ENCODE data around the gene FKBP8.

FKBP8 gene

DNA sequence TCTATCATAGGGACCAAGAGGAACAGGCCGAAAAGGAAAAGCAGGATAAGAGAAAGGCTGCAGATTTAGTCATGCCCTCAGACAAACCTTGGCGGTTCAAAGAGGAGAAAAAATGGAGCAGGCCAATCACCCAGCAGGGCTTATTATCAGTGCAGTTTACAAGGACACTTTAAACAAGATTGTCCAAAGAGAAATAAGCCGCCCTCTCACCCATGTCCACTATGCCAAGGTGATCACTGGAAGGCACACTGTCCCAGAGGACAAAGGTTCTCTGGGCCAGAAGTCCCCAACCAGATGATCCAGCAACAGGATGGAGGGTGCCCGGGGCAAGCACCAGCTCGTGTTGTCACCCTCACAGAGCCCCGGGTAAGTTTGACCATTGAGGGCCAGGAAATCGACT, 36.9 kb upstream of the FKBP8 start:
- no peak overlapping the region for H3K4me3 ChIP-seq (ENCODE audit: low read length)
- no peak for DNase-seq (ENCODE audit: low read depth)
- H3K9ac ChIP-seq (ENCODE audit: low read length) = no peak overlapping the region
- no peaks in the 10 kb centered on the region for H3K4me1 ChIP-seq (ENCODE audit: control insufficient read depth, insufficient read depth, low read length)
- peaks cover 25% of the 10 kb centered on the region for H3K36me3 ChIP-seq (ENCODE audit: control insufficient read depth, insufficient read depth, low read length, severe bottlenecking)
- no peaks in the 10 kb centered on the region for H3K27me3 ChIP-seq (replicated peaks; ENCODE audit: control insufficient read depth, insufficient read depth, low read length)
- no peaks in the 10 kb centered on the region for H3K9me3 ChIP-seq (ENCODE audit: control insufficient read depth, low read length)

DNA sequence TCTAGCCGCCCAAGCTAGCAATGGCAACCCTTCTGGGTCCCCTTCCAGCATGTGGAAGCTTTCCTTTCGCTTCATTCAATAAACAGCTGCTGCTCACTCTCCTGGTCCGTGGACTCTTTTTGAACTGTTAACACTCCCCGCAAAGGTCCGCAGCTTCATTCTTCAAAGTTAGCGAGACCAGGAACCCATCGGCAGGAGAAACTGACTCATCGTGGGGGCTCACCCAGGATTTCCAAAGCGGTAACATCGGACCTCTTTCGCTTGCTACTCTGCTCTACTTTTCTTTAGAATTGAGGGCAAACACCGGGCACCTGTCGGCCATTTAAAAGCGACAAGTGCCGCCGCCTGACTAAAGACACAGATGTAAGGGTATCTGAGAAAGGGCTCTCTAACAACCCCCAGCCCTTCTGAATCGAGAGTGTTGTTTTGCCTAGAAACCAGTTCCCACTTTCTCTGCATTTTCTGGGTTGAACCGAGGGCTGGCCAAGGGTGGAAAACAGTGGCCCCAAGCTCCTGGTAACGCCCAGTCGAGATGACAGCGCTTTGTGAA, 34.1 kb upstream of the FKBP8 start:
- no peak overlapping the region for H3K4me3 ChIP-seq (ENCODE audit: low read length)
- peaks cover 49% of the 10 kb centered on the region for H3K36me3 ChIP-seq (ENCODE audit: control insufficient read depth, insufficient read depth, low read length, severe bottlenecking)

DNA sequence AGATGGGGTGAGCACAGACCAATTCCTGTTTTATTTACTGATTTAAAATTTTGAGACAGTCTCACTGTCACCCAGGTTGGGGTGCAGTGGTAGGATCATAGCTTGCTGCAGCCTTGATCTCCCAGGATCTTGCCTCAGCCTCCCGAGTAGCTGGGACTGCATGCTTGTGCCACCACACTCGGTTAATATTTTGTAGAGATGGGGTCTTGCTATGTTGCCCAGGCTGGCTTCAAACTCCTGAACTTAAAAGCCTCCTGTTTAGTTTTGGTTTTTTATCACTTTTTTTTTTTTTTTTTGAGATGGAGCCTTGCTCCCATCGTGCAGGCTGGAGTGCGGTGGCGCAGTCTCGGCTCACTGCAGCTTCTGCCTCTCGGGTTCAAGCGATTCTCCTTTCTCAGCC, 33.0 kb upstream of the FKBP8 start:
- no peak overlapping the region for H3K4me3 ChIP-seq (ENCODE audit: low read length)
- no peak for DNase-seq (ENCODE audit: low read depth)
- H3K9ac ChIP-seq (ENCODE audit: low read length) = no peak overlapping the region
- no peaks in the 10 kb centered on the region for H3K9me3 ChIP-seq (ENCODE audit: control insufficient read depth, low read length)
- H3K27me3 ChIP-seq (replicated peaks; ENCODE audit: control insufficient read depth, insufficient read depth, low read length) = no peaks in the 10 kb centered on the region
- peaks cover 14% of the 10 kb centered on the region for H3K4me1 ChIP-seq (ENCODE audit: control insufficient read depth, insufficient read depth, low read length)
- peaks cover 49% of the 10 kb centered on the region for H3K36me3 ChIP-seq (ENCODE audit: control insufficient read depth, insufficient read depth, low read length, severe bottlenecking)

More for the DNA sequence above, 34.1 kb upstream of the FKBP8 start:
- Histone ChIP-seq H3K4me1 (ENCODE audit: control insufficient read depth, insufficient read depth, low read length) (peaks cover 13% of the 10 kb centered on the region), H3K9me3 (ENCODE audit: control insufficient read depth, low read length) (no peaks in the 10 kb centered on the region), H3K9ac (ENCODE audit: low read length) (no peak overlapping the region), H3K27me3 (replicated peaks; ENCODE audit: control insufficient read depth, insufficient read depth, low read length) (no peaks in the 10 kb centered on the region)
- DNase-seq (ENCODE audit: low read depth) = no peak

DNA sequence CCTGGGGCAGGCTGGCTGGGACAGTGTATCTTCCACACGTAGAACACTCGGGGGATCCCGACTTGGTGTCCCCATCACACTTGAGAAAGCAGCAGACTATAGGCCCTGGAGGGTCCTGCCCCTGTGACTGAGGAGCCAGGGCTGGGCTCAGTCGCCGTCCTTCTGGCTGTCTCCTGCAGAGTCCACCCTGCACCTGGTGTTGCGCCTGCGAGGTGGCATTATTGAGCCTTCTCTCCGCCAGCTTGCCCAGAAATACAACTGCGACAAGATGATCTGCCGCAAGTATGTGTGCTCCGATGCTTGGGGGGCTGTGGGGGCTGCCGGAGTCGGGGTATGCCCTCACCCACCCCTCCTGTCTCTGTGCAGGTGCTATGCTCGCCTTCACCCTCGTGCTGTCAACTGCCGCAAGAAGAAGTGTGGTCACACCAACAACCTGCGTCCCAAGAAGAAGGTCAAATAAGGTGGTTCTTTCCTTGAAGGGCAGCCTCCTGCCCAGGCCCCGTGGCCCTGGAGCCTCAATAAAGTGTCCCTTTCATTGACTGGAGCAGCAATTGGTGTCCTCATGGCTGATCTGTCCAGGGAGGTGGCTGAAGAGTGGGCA, 31.4 kb upstream of the FKBP8 start:
- peaks cover 49% of the 10 kb centered on the region for H3K36me3 ChIP-seq (ENCODE audit: control insufficient read depth, insufficient read depth, low read length, severe bottlenecking)
- H3K4me1 ChIP-seq (ENCODE audit: control insufficient read depth, insufficient read depth, low read length) = peaks cover 14% of the 10 kb centered on the region
- no peaks in the 10 kb centered on the region for H3K9me3 ChIP-seq (ENCODE audit: control insufficient read depth, low read length)
- DNase-seq (ENCODE audit: low read depth) = no peak
- no peak overlapping the region for H3K4me3 ChIP-seq (ENCODE audit: low read length)
- no peaks in the 10 kb centered on the region for H3K27me3 ChIP-seq (replicated peaks; ENCODE audit: control insufficient read depth, insufficient read depth, low read length)
- H3K9ac ChIP-seq (ENCODE audit: low read length) = peak overlapping the region; percentile 21

DNA sequence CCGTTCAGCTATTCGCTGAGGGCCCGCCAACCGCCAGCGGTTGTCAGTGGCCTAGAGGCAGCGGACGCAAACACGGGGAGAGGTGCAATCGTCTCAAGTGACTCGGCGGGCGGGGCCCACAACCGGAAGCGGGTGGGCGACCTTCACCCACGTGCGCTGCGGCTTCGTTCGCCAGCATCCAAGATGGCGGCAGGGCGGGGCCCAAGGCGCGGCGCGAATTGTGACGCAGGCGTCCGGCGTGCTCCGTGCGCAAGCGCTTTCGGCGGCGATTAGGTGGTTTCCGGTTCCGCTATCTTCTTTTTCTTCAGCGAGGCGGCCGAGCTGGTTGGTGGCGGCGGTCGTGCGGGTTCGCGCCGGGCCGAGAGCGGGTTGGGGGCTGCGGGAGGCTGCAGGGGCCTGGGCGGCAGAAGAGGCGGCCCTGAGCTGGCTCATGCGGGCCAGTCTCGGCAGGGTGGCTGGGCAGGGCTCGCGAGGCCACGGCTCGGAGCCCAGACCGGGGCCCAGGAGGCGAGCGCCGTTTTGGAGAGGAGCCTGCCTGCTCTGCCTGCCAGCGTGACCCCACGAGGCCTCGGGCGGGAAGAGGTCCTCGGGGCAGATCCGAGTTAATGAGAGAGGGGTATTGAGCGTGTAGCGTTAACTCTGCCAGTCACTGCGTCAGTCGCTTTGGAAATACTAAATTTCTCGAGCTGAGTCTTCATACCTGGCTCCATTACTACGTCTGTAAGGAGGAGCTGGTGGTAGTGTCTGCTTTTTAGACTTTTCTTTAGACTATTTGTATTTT, 28.4 kb upstream of the FKBP8 start, which contains the start of gene UBA52:
UBA52 (plus strand) TSS at position 294 of the 781 bp plus-strand sequence. CDS start 1,444 bp downstream, outside the sequence.
- Histone ChIP-seq H3K4me1 (ENCODE audit: control insufficient read depth, insufficient read depth, low read length) (peaks cover 14% of the 10 kb centered on the region), H3K27me3 (replicated peaks; ENCODE audit: control insufficient read depth, insufficient read depth, low read length) (no peaks in the 10 kb centered on the region), H3K4me3 (ENCODE audit: low read length) (peak within 1 kb of the TSS; percentile 94), H3K36me3 (ENCODE audit: control insufficient read depth, insufficient read depth, low read length, severe bottlenecking) (peaks cover 66% of the 10 kb centered on the region), H3K9ac (ENCODE audit: low read length) (peak within 1 kb of the TSS; percentile 98), H3K9me3 (ENCODE audit: control insufficient read depth, low read length) (no peaks in the 10 kb centered on the region)
- DNase-seq (ENCODE audit: low read depth) = peak; percentile 99

DNA sequence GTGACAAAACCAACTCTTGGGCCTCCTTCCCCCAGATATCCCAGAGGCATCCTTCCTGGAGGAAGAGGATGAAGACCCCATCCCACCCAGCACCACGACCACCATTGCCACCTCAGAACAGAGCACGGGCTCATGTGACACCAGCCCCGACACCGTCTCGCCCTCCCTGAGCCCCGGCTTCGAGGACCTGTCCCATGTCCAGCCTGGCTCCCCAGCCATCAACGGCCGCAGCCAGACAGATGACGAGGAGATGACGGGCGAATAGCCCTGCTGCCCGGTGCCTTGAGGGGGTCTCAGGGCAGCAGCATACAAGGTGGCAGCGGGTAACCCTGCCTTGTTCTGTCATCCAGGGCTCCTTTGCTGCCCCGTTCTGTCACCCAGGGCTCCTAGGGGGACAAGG, 25.0 kb upstream of the FKBP8 start:
- Histone ChIP-seq H3K36me3 (ENCODE audit: control insufficient read depth, insufficient read depth, low read length, severe bottlenecking) (peaks cover 65% of the 10 kb centered on the region), H3K4me1 (ENCODE audit: control insufficient read depth, insufficient read depth, low read length) (peaks cover 10% of the 10 kb centered on the region), H3K9ac (ENCODE audit: low read length) (no peak overlapping the region), H3K27me3 (replicated peaks; ENCODE audit: control insufficient read depth, insufficient read depth, low read length) (no peaks in the 10 kb centered on the region), H3K9me3 (ENCODE audit: control insufficient read depth, low read length) (no peaks in the 10 kb centered on the region), H3K4me3 (ENCODE audit: low read length) (no peak overlapping the region)
- no peak for DNase-seq (ENCODE audit: low read depth)

DNA sequence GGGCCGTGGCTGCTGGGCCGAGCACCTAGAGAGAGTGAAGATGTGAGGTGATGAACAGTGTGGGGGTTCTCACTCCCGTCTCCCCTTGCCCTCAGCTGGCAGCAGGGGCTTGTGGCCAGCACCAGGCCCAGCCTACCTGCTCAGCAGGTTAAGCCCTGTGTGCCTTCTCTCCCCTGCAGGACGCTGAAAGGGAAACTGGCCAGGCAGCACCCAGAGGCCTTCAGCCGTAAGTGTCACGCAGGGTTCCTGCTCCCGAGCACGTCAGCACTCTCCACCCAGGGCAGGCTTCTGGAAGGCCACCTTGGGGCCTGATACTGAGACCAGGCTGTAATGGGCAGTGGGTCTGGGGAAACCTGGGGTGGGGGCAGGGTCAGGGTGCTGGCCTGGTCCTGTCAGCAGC, 23.6 kb upstream of the FKBP8 start:
- Histone ChIP-seq H3K4me3 (ENCODE audit: low read length) (no peak overlapping the region), H3K9me3 (ENCODE audit: control insufficient read depth, low read length) (no peaks in the 10 kb centered on the region), H3K9ac (ENCODE audit: low read length) (no peak overlapping the region), H3K4me1 (ENCODE audit: control insufficient read depth, insufficient read depth, low read length) (peaks cover 3% of the 10 kb centered on the region), H3K27me3 (replicated peaks; ENCODE audit: control insufficient read depth, insufficient read depth, low read length) (no peaks in the 10 kb centered on the region), H3K36me3 (ENCODE audit: control insufficient read depth, insufficient read depth, low read length, severe bottlenecking) (peaks cover 69% of the 10 kb centered on the region)
- DNase-seq (ENCODE audit: low read depth) = no peak

DNA sequence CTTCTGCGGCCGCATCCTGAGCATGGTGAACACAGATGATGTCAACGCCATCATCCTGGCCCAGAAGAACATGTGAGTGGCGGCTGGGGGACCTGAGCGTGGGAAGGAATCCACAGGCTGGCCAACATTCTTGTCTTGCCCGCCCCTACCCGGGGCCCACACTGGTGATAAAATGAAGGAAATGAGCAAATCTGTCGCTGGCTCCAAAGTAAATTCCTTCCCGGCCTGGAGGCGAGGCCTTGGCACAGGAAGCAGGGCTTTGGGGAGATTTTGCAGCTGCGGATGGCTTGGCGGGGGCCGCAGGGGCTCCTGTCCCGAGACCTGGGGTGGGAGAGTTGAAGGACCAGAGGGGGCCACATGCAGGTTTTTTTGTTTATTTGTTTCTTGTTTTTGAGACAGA, 18.7 kb upstream of the FKBP8 start:
- H3K36me3 ChIP-seq (ENCODE audit: control insufficient read depth, insufficient read depth, low read length, severe bottlenecking) = peaks cover 45% of the 10 kb centered on the region
- no peaks in the 10 kb centered on the region for H3K27me3 ChIP-seq (replicated peaks; ENCODE audit: control insufficient read depth, insufficient read depth, low read length)
- peak; percentile 27 for DNase-seq (ENCODE audit: low read depth)
- no peak overlapping the region for H3K9ac ChIP-seq (ENCODE audit: low read length)
- no peak overlapping the region for H3K4me3 ChIP-seq (ENCODE audit: low read length)
- H3K4me1 ChIP-seq (ENCODE audit: control insufficient read depth, insufficient read depth, low read length) = peaks cover 19% of the 10 kb centered on the region
- no peaks in the 10 kb centered on the region for H3K9me3 ChIP-seq (ENCODE audit: control insufficient read depth, low read length)

DNA sequence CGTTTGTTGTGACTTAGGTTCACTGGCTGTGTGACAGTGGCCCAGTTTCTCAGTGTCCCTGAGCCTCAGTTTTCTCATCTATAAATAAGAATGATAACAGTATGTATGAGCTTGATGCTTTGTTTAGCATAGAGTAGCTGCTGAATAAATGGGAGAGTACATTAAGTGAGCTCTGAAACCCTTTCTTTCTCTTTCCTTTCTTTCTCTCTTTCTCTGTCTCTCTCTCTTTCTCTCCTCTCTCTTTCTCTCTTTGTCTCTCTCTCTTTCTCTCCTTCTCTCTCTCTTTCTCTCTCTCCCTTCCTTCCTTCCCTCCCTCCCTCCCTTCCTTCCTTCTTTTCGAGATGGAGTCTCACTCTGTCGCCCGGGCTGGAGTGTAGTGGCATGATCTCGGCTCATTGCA, 16.3 kb upstream of the FKBP8 start:
- Histone ChIP-seq H3K9ac (ENCODE audit: low read length) (peak overlapping the region; percentile 49), H3K36me3 (ENCODE audit: control insufficient read depth, insufficient read depth, low read length, severe bottlenecking) (peaks cover 21% of the 10 kb centered on the region), H3K27me3 (replicated peaks; ENCODE audit: control insufficient read depth, insufficient read depth, low read length) (no peaks in the 10 kb centered on the region), H3K9me3 (ENCODE audit: control insufficient read depth, low read length) (no peaks in the 10 kb centered on the region), H3K4me3 (ENCODE audit: low read length) (no peak overlapping the region), H3K4me1 (ENCODE audit: control insufficient read depth, insufficient read depth, low read length) (peaks cover 19% of the 10 kb centered on the region)
- no peak for DNase-seq (ENCODE audit: low read depth)

DNA sequence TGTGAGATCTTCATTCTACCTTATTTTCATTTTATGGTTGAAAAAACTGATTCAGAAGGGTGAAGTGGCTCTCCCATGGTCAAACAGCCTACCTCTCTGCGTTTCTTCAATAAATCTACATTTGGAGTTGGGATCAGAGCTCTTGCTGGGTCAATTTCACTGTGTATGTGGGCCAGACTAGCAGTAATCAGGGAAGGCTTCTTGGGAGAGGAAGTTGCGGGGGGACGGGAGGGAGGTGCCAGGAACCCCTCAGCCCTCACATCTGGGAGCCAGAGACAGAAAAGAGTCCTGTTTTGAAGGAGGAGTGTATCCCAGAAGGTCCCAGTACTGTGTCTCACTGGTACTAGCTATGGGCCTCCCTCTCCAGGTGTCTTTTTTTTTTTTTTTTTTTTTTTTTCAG, 15.2 kb upstream of the FKBP8 start:
- no peak for DNase-seq (ENCODE audit: low read depth)
- Histone ChIP-seq H3K4me1 (ENCODE audit: control insufficient read depth, insufficient read depth, low read length) (peaks cover 19% of the 10 kb centered on the region), H3K4me3 (ENCODE audit: low read length) (peak overlapping the region; percentile 99), H3K9me3 (ENCODE audit: control insufficient read depth, low read length) (no peaks in the 10 kb centered on the region), H3K9ac (ENCODE audit: low read length) (peak overlapping the region; percentile 98), H3K36me3 (ENCODE audit: control insufficient read depth, insufficient read depth, low read length, severe bottlenecking) (peaks cover 10% of the 10 kb centered on the region), H3K27me3 (replicated peaks; ENCODE audit: control insufficient read depth, insufficient read depth, low read length) (no peaks in the 10 kb centered on the region)

DNA sequence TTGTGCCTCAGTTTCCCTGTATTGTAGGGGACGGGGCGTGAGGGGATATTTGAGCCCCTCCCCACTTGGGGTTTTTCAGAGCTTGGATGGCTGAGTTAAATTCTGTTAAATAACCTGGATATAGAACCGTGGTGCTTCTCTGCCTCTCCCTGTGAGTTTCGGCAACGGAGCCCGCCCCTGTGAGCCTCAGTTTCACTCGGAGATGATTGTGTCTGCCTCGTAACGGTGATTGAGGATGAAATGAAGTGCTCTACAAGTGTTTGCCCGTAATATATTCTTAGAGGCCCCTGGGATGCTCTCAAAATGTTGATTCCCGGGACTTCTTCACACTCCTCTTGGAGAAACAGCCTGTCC, 14.8 kb upstream of the FKBP8 start:
- Histone ChIP-seq H3K9ac (ENCODE audit: low read length) (peak overlapping the region; percentile 98), H3K9me3 (ENCODE audit: control insufficient read depth, low read length) (no peaks in the 10 kb centered on the region), H3K4me3 (ENCODE audit: low read length) (peak overlapping the region; percentile 99), H3K4me1 (ENCODE audit: control insufficient read depth, insufficient read depth, low read length) (peaks cover 19% of the 10 kb centered on the region), H3K36me3 (ENCODE audit: control insufficient read depth, insufficient read depth, low read length, severe bottlenecking) (peaks cover 8% of the 10 kb centered on the region), H3K27me3 (replicated peaks; ENCODE audit: control insufficient read depth, insufficient read depth, low read length) (no peaks in the 10 kb centered on the region)
- peak; percentile 38 for DNase-seq (ENCODE audit: low read depth)

All from adipocyte (in vitro differentiated cells).